CD4-positive, CD25-positive, alpha-beta regulatory T cell (primary cell): ENCODE results near the gene TMEM52. TPM values are rescaled to one million over a fixed set of nuclear protein-coding genes. Genes with fewer than 3 reads are reported as not detected.
A peak's percentile ranks its signal among the peaks of the same experiment; 100 is the strongest.
"Not testable (repeated sequence)": the region's sequence is repeated elsewhere in the genome, so short reads cannot be mapped to it uniquely, and the experiment has no call there.

Source experiments
- ATAC-seq, 2 donors: fragments of 150-1000 bp; cut with Tn5 transposase; one replicate each; pipeline ENCODE4 v1.10.0; 2021; ENCODE audit warnings: low read depth in 2 of 2, moderate number of reproducible peaks in 2 of 2, moderate library complexity in 1 of 2
- DNase-seq, 3 donors: peaks; one replicate each; pipeline versions ENCODE4 v3.0.0 to v3.0.0-alpha.2; 2012 to 2022; ENCODE audit warnings: mixed read lengths in 1 of 3
- H3K27ac ChIP-seq: one replicate; pipeline ENCODE4 v1.7.0; 2013; ENCODE audit warnings: mild to moderate bottlenecking, low read length; ENCODE audit not compliant: insufficient read depth, poor library complexity, severe bottlenecking
- H3K27me3 ChIP-seq: one replicate; pipeline ENCODE4 v1.7.0; 2013; ENCODE audit warnings: low read length; ENCODE audit not compliant: control insufficient read depth, insufficient read depth
- H3K36me3 ChIP-seq: one replicate; pipeline ENCODE4 v1.7.0; 2013; ENCODE audit warnings: mild to moderate bottlenecking, low read length, moderate library complexity; ENCODE audit not compliant: control insufficient read depth, insufficient read depth
- H3K4me1 ChIP-seq: 2 replicates; pipeline ENCODE4 v1.7.0; 2013; ENCODE audit warnings: mild to moderate bottlenecking, low read length; ENCODE audit not compliant: insufficient read depth, control insufficient read depth, poor library complexity, severe bottlenecking
- H3K4me3 ChIP-seq: one replicate; pipeline ENCODE4 v1.7.0; 2013; ENCODE audit warnings: low read depth, mild to moderate bottlenecking, low read length, moderate library complexity
- H3K9me3 ChIP-seq, 2 experiments: 1 replicate in 1 of 2; 2 replicates in 1 of 2; pipeline ENCODE4 v1.7.0; 2013; ENCODE audit warnings: low read length in 2 of 2, mild to moderate bottlenecking in 1 of 2, moderate library complexity in 1 of 2; ENCODE audit not compliant: control insufficient read depth in 2 of 2
- H3K27ac Mint-ChIP-seq, 3 donors: one replicate each; pipeline ENCODE4 v1.8.0; 2020 to 2022; ENCODE audit warnings: mild to moderate bottlenecking in 3 of 3, mixed read lengths in 3 of 3, moderate library complexity in 2 of 3
- H3K27me3 Mint-ChIP-seq: one replicate; pipeline ENCODE4 v1.8.0; 2022; ENCODE audit warnings: mild to moderate bottlenecking, mixed read lengths
- H3K36me3 Mint-ChIP-seq: one replicate; pipeline ENCODE4 v1.8.0; 2020; ENCODE audit warnings: mixed read lengths
- H3K4me1 Mint-ChIP-seq, 4 donors: one replicate each; pipeline ENCODE4 v1.8.0; 2020 to 2022; ENCODE audit warnings: mixed read lengths in 4 of 4, mild to moderate bottlenecking in 1 of 4
- H3K4me3 Mint-ChIP-seq, 4 donors: one replicate each; pipeline ENCODE4 v1.8.0; 2020 to 2022; ENCODE audit warnings: mild to moderate bottlenecking in 4 of 4, mixed read lengths in 4 of 4, moderate library complexity in 3 of 4
- H3K9me3 Mint-ChIP-seq, 7 donors: one replicate each; pipeline ENCODE4 v1.8.0; 2020 to 2022; ENCODE audit warnings: mixed read lengths in 7 of 7, mild to moderate bottlenecking in 3 of 7, moderate library complexity in 2 of 7
- polyA plus RNA-seq, 4 donors: library from polyadenylated mRNA; unstranded; fragments of 300-500 nt; fragmentation: Illumina TruSeq; gene quantifications; one replicate each; pipeline ENCODE4 v1.2.3, GENCODE V29; 2021
- total RNA-seq: library from RNA; stranded (reverse); gene quantifications from one replicate; pipeline ENCODE4 v1.2.3, GENCODE V29; 2022

The TMEM52 gene
- total and polyA plus RNA-seq, 5 donors from 2014 or later, result 0.50 to 0.62 TPM; not detected in 3

DNA sequence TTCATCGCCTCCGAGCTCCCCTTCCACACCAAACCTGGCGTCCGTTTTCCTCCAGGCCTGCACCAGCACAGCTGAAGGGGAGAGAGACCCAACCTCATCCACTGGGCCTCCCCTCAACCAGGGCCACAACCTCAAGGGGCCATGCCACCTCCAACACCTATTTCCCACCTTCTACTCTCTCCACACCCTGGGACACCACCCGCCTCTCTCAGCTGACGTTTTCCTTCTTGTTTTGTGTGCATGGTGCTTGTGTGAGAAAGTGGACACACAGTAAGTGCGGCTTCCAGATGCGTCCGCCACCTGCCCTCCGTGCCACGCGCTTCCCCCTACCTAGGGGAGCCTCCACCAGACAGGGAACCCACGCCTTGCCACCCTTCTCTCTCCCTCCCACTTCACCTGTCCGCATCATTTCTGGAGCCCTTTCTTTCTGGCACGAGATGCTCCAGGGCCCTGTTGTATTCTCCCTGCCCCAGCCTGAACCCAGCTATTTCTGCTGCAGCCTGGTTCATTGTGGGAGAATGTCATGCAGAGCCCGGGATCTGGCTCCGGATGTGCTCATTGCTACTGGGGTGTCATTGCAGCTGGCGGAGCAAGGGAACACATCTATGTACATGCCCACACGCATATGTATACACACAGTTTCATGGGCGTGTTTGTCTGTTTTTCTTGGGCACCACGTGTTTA is 26.9 kb downstream of the TMEM52 start:
- Histone ChIP-seq H3K27me3 (no peaks in the 10 kb centered on the region), H3K9me3 (no peaks in the 10 kb centered on the region), H3K36me3 (no peaks in the 10 kb centered on the region), H3K27ac (peak overlapping the region; percentile 93), H3K4me1 (peaks cover 54% of the 10 kb centered on the region), H3K4me3 (peak overlapping the region; percentile 41)
- DNase-seq (peak in 1 of 3 donors; percentile 38), ATAC-seq (no peak)
- H3K27ac Mint-ChIP-seq, result peak overlapping the region; percentile 95 to 96 (median 96)
- H3K36me3 Mint-ChIP-seq, result no peaks in the 10 kb centered on the region
- peaks cover 0 to 2% (median 0%) of the 10 kb centered on the region in 7 donors for H3K9me3 Mint-ChIP-seq
- peaks cover 6% of the 10 kb centered on the region for H3K27me3 Mint-ChIP-seq
- H3K4me3 Mint-ChIP-seq, result peak overlapping the region; percentile 90 to 100 (median 96)
- H3K4me1 Mint-ChIP-seq, result peaks cover 12 to 64% (median 41%) of the 10 kb centered on the region in 4 donors

DNA sequence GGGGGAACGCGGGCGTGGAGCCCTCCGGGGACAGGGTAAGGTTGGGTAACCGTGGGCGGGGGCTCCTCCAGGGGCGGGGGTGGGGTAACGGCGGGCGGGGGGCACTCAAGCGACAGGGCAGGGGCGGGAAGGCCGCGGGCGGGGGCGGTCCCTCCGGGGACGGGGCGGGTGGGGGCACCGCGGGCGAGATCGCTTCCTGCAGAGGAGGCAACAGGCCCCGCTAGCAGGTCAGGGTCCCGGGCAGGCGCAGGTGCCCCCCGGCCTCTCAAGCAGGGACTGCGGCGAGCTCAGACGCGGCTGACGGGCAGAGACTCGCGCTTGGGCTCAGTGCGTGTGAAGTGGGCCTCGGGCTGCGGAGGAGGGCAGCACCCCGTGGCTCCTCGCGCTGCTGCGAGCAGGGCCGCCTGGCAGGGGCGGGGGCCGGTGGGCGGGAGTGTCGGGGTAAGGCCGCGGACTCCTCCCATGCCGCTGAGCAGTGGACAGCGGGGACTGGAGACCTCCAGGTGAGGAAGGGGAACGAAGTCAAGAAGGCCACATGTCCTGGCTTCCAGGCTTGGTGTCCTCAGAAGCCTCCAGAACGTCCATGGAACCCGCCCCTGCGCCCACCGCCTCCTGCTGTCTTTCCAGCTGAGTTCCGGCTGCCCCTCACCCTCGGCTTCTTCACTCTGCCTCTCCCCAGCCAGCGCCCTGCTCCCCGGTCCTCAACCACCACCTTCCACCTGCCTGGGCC is 27.6 kb downstream of the TMEM52 start:
- Histone ChIP-seq H3K27me3 (no peaks in the 10 kb centered on the region), H3K9me3 (no peaks in the 10 kb centered on the region), H3K27ac (peak overlapping the region; percentile 93), H3K36me3 (no peaks in the 10 kb centered on the region), H3K4me3 (peak overlapping the region; percentile 41), H3K4me1 (peaks cover 61% of the 10 kb centered on the region)
- DNase-seq (peak in 2 of 3 donors; percentile 76 to 89), ATAC-seq (peak; percentile 47 to 54)
- H3K27me3 Mint-ChIP-seq, result peaks cover 6% of the 10 kb centered on the region
- peak overlapping the region; percentile 95 to 96 (median 96) for H3K27ac Mint-ChIP-seq
- peaks cover 16 to 68% (median 46%) of the 10 kb centered on the region in 4 donors for H3K4me1 Mint-ChIP-seq
- peaks cover 0 to 2% (median 0%) of the 10 kb centered on the region in 7 donors for H3K9me3 Mint-ChIP-seq
- no peaks in the 10 kb centered on the region for H3K36me3 Mint-ChIP-seq
- peak overlapping the region; percentile 90 to 100 (median 96) for H3K4me3 Mint-ChIP-seq

DNA sequence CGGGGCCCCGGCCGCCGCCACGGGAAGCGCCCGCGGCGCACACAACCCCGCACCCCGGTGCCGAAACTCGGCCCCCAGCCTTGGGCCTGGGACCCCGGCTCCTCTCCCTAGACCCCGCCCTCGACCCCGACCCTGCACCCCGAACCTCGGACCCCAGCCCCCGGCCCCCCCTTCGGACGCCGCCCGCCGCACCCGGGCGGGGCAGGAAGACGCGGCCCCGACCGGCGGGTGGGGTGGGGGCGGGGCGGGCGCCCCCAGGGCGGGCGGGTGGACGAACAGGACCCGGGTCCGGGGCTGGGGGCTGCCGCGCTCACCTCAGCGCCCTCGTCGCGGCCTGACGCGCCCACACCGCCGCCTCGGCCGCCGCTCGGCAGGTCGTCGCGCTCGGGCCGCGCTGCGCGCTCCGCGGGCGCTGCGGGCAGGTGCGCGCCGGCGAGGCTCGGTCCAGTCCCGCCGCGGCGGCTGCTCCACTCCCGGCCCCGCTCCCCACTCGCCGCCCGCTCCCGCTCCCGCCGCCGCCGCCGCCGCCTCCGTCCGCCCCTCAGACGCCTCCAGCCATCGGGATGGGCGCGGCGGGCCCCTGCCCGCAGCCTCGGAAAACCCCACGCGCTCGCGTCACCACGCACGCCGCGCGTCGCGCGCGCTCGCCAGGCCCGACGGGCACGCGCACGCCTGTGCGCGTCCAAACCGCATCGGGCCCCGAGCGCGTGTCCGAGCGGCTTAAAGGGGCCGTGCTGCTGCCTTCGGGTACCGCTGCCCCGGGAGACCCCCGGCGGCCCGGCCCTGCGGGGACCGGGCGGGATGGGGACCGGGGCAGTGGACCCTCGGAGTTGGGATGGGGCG is 28.4 kb downstream of the TMEM52 start, which contains the start of gene GNB1:
TSS of gene GNB1 (minus strand) at position 582 of the 843 bp plus-strand sequence. CDS start 65,634 bp downstream, outside the sequence.
- Histone ChIP-seq H3K36me3 (no peaks in the 10 kb centered on the region), H3K4me3 (peak within 1 kb of the TSS; percentile 41), H3K27ac (peak within 1 kb of the TSS; percentile 93), H3K9me3 (no peaks in the 10 kb centered on the region), H3K27me3 (no peaks in the 10 kb centered on the region), H3K4me1 (peaks cover 69% of the 10 kb centered on the region)
- Mint-ChIP-seq H3K27me3 (peaks cover 6% of the 10 kb centered on the region), H3K9me3 (peaks cover 0 to 2% (median 0%) of the 10 kb centered on the region in 7 donors), H3K4me3 (peak within 1 kb of the TSS; percentile 90 to 100 (median 96)), H3K36me3 (no peaks in the 10 kb centered on the region), H3K27ac (peak within 1 kb of the TSS; percentile 95 to 96 (median 96)), H3K4me1 (peaks cover 21 to 69% (median 49%) of the 10 kb centered on the region in 4 donors)
- DNase-seq (peak; percentile 81 to 93 (median 90)), ATAC-seq (peak; percentile 76)

DNA sequence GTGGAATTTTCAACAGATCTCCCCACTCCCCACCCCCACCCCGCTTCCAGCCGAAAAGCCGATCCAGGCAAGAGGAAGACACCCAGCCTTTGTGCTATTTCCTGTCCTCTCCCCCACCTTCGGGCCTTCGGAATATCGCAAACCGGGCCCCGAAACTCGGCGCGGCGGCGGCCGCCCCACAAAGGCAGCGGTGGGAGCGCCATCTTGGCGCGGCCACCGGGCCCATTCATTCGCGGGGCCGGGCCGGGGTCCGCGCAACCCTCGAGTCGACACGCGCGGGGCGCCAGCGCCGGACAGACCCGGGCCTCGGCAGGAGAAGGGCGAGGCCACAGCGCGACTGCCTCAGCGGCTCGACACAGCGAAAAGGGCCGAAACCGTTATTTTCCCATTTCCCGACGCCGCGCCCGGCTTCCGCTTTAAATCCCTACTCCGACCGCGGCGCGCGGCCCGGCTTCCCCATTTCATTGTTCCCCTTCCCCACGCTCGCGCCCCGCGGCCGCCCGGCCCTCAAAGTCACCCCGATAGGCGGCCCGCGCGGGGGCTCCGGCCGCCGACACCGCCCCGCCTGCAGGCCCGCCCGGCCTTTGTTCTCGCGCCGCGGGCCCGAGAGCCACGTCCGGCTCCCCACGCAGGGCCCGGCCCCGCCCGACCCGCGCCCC is 29.1 kb downstream of the TMEM52 start:
- Mint-ChIP-seq H3K4me3 (peak overlapping the region; percentile 86 to 95 (median 90)), H3K9me3 (peaks cover 0 to 2% (median 0%) of the 10 kb centered on the region in 7 donors), H3K27me3 (peaks cover 6% of the 10 kb centered on the region), H3K4me1 (peaks cover 21 to 65% (median 47%) of the 10 kb centered on the region in 4 donors), H3K36me3 (no peaks in the 10 kb centered on the region), H3K27ac (peak overlapping the region; percentile 43 to 88 (median 73))
- H3K4me3 ChIP-seq, result peak overlapping the region; percentile 88
- peak; percentile 33 to 56 (median 39) for DNase-seq
- no peaks in the 10 kb centered on the region for H3K9me3 ChIP-seq
- ATAC-seq, result peak; percentile 8 to 19
- no peaks in the 10 kb centered on the region for H3K36me3 ChIP-seq
- H3K27ac ChIP-seq, result peak overlapping the region; percentile 93
- no peaks in the 10 kb centered on the region for H3K27me3 ChIP-seq
- peaks cover 68% of the 10 kb centered on the region for H3K4me1 ChIP-seq

DNA sequence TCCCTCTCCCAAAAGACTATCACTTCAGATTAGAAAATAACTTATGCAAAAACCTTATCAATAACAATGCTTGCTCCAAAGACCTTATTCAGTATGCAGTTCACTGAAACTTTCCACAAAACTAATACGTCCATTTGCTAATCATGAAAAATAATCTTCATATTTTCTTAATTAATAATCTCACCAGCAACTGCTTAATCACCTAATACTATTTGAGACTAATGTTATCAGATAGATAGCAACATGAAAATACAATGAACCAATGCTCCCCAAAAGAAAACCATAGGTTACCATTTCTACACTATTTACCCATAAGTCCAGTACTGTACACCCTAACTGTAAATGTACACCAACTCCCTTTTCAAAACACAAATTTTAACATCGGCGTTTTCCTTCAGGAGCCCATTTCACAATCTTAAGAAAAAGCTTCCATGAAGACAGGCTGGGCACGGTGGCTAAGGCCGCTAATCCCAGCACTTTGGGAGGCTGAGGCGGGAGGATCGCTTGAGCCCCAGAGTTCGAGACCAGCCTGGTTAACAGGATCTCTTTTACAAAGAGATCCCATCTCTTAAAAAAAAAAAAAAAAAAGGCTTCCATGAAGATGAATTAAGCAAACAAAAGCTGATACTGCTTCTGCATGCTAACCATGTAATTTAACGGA is 29.9 kb downstream of the TMEM52 start:
- Histone ChIP-seq H3K4me1 (peaks cover 64% of the 10 kb centered on the region), H3K4me3 (peak overlapping the region; percentile 88), H3K27ac (peak overlapping the region; percentile 93), H3K36me3 (no peaks in the 10 kb centered on the region), H3K9me3 (no peaks in the 10 kb centered on the region), H3K27me3 (no peaks in the 10 kb centered on the region)
- H3K4me1 Mint-ChIP-seq, result peaks cover 21 to 64% (median 44%) of the 10 kb centered on the region in 4 donors
- peak overlapping the region; percentile 73 to 88 (median 86) for H3K27ac Mint-ChIP-seq
- peaks cover 6% of the 10 kb centered on the region for H3K27me3 Mint-ChIP-seq
- H3K4me3 Mint-ChIP-seq, result peak overlapping the region; percentile 86 to 95 (median 90)
- no peak for DNase-seq
- no peaks in the 10 kb centered on the region for H3K36me3 Mint-ChIP-seq
- no peak for ATAC-seq
- peaks cover 0 to 2% (median 0%) of the 10 kb centered on the region in 7 donors for H3K9me3 Mint-ChIP-seq

DNA sequence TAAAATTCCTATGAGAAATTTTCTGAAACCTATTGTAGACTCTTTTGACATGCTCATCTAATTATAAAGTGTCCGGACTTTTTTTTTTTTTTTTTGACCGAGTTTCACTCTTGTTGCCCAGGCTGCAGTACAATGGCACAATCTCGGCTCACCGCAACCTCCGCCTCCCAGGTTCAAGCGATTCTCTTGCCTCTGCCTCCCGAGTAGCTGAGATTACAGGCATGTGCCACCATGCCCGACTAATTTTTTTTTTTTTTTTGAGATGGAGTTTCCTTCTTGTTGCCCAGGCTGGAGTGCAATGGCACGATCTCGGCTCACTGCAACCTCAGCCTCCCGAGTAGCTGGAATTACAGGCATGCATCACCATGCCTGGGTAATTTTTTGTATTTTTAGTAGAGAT is 35.2 kb downstream of the TMEM52 start:
- peaks cover 76% of the 10 kb centered on the region for H3K4me1 ChIP-seq
- H3K27me3 Mint-ChIP-seq, H3K27ac ChIP-seq, H3K9me3 Mint-ChIP-seq, H3K36me3 ChIP-seq, ATAC-seq, H3K36me3 Mint-ChIP-seq, DNase-seq, H3K9me3 ChIP-seq, H3K27me3 ChIP-seq: not testable (repeated sequence)
- H3K4me3 ChIP-seq, result peak overlapping the region; percentile 49
- Mint-ChIP-seq H3K4me3 (peak overlapping the region; percentile 62 to 79 (median 66)), H3K27ac (peak overlapping the region in 1 of 3 donors; percentile 71), H3K4me1 (peaks cover 22 to 86% (median 60%) of the 10 kb centered on the region in 4 donors)
